Prostate gland (tissue), 2 donors: ENCODE results near the gene CENATAC.

Experiments
- CTCF ChIP-seq, 4 experiments: fragments of 200-600 bp in 2 of 4; fragments of 450-650 bp in 2 of 4; sonication (generic) in 2 of 4; IDR thresholded peaks; 1 replicate in 3 of 4; 2 replicates in 1 of 4; pipeline ENCODE4 v1.5.1; 2016 to 2019; ENCODE audit warnings: antibody characterized with exemption in 4 of 4, mild to moderate bottlenecking in 2 of 4, moderate library complexity in 2 of 4
- POLR2A ChIP-seq: fragments of 450-650 bp; IDR thresholded peaks from one replicate; pipeline ENCODE4 v1.6.1; 2016; ENCODE audit warnings: antibody characterized with exemption, mild to moderate bottlenecking
- POLR2AphosphoS5 ChIP-seq: sonication (generic); formaldehyde crosslinking; IDR thresholded peaks from one replicate; pipeline ENCODE4 v1.6.1; 2017; ENCODE audit warnings: antibody characterized with exemption

- TF ChIP-seq CTCF (IDR thresholded peaks at IDR 0.05) (no peak), POLR2A (no peak), POLR2AphosphoS5 (no peak)
Observed at GRCh38 chr11:119034813-119035212, 36.9 kb downstream of the CENATAC start.
